ENCODE measurements around the gene NR3C2. TPM values are rescaled to one million over a fixed set of nuclear protein-coding genes. Genes with fewer than 3 reads are reported as not detected.

NR3C2 gene
- total RNA-seq, 1 donor from 2014 or later = 25.9 TPM

DNA sequence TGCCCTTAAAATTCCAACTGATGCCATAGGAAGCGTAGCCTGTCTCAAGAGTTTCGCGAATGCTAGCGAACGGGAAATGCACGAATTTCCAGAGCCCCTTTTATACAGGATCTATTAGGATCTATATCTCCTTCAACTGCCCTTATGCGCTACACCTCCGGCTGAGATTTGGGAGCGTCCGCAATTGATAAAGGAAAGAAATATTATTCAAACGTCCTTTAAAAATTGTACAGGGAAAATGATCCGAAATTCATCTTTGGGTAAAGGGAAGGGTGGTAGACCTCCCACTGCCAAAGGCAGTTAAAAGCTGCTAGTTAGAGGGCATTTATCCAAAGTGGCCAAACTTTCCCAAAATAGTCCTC, 609 bp downstream of the NR3C2 start:
- DNase-seq (no peak), ATAC-seq (no peak)
- TF ChIP-seq, protein P1, sequence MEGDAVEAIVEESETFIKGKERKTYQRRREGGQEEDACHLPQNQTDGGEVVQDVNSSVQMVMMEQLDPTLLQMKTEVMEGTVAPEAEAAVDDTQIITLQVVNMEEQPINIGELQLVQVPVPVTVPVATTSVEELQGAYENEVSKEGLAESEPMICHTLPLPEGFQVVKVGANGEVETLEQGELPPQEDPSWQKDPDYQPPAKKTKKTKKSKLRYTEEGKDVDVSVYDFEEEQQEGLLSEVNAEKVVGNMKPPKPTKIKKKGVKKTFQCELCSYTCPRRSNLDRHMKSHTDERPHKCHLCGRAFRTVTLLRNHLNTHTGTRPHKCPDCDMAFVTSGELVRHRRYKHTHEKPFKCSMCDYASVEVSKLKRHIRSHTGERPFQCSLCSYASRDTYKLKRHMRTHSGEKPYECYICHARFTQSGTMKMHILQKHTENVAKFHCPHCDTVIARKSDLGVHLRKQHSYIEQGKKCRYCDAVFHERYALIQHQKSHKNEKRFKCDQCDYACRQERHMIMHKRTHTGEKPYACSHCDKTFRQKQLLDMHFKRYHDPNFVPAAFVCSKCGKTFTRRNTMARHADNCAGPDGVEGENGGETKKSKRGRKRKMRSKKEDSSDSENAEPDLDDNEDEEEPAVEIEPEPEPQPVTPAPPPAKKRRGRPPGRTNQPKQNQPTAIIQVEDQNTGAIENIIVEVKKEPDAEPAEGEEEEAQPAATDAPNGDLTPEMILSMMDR (IDR thresholded peaks at IDR 0.05) = no peak
- Histone ChIP-seq H3K4me1 (peaks cover 16% of the 10 kb centered on the region), H3K36me3 (no peaks in the 10 kb centered on the region), H3K9me3 (no peaks in the 10 kb centered on the region), H3K27ac (peak overlapping the region; percentile 97), H3K4me3 (peak overlapping the region; percentile 94), H3K27me3 (no peaks in the 10 kb centered on the region)
- intact Hi-C loops (cut with DNase I) = no loop called here

- H3K4me1 ChIP-seq = peaks cover 29% of the 10 kb centered on the region
- TF ChIP-seq, protein P1 (IDR thresholded peaks at IDR 0.05) = no peak
- no peak overlapping the region for H3K27ac ChIP-seq
- no peaks in the 10 kb centered on the region for H3K9me3 ChIP-seq
- no peaks in the 10 kb centered on the region for H3K27me3 ChIP-seq
- no peaks in the 10 kb centered on the region for H3K36me3 ChIP-seq
- H3K4me3 ChIP-seq = no peak overlapping the region
- intact Hi-C loops (cut with DNase I) = no loop called here
- DNase-seq (no peak), ATAC-seq (no peak)
Observed at GRCh38 chr4:148438047-148438446, 4.2 kb downstream of the NR3C2 start.

- peaks cover 29% of the 10 kb centered on the region for H3K4me1 ChIP-seq
- H3K27ac ChIP-seq = no peak overlapping the region
- intact Hi-C loops (cut with DNase I) = no loop called here
Observed at GRCh38 chr4:148437439-148437838, 4.8 kb downstream of the NR3C2 start.

GRCh38 chr4:148436512-148436911, 5.7 kb downstream of the NR3C2 start:
- no peak overlapping the region for H3K4me3 ChIP-seq
- no peaks in the 10 kb centered on the region for H3K36me3 ChIP-seq
- TF ChIP-seq, protein P1 (IDR thresholded peaks at IDR 0.05) = no peak
- peaks cover 29% of the 10 kb centered on the region for H3K4me1 ChIP-seq
- no peaks in the 10 kb centered on the region for H3K9me3 ChIP-seq
- H3K27me3 ChIP-seq = no peaks in the 10 kb centered on the region
- DNase-seq (no peak), ATAC-seq (no peak)
- intact Hi-C loops (cut with DNase I) = no loop called here
- H3K27ac ChIP-seq = peak overlapping the region; percentile 33

More at GRCh38 chr4:148437439-148437838, 4.8 kb downstream of the NR3C2 start:
- TF ChIP-seq, protein P1 (IDR thresholded peaks at IDR 0.05) = no peak
- Histone ChIP-seq H3K36me3 (no peaks in the 10 kb centered on the region), H3K9me3 (no peaks in the 10 kb centered on the region), H3K27me3 (no peaks in the 10 kb centered on the region), H3K4me3 (no peak overlapping the region)
- ATAC-seq (no peak), DNase-seq (no peak)

- Histone ChIP-seq H3K4me3 (no peak overlapping the region), H3K4me1 (peaks cover 25% of the 10 kb centered on the region), H3K27me3 (no peaks in the 10 kb centered on the region), H3K27ac (peak overlapping the region; percentile 33), H3K36me3 (no peaks in the 10 kb centered on the region), H3K9me3 (no peaks in the 10 kb centered on the region)
- ATAC-seq = no peak
- no peak for DNase-seq
- TF ChIP-seq, protein P1 (IDR thresholded peaks at IDR 0.05) = no peak
- intact Hi-C loops (cut with DNase I) = no loop called here
Observed at GRCh38 chr4:148435654-148436406, 6.4 kb downstream of the NR3C2 start.
